CD4-positive, alpha-beta T cell (primary cell): Measurements from ENCODE around the gene MPHOSPH9. TPM values are rescaled to one million over a fixed set of nuclear protein-coding genes. Genes with fewer than 3 reads are reported as not detected.

Experiments
- ATAC-seq: fragments of 200-7000 bp; cut with Tn5 transposase; one replicate; pipeline ENCODE4 v1.10.0; 2022; ENCODE audit warnings: mild to moderate bottlenecking; ENCODE audit not compliant: poor library complexity
- CTCF ChIA-PET: fragments of 350-600 bp; sonication (Branson Sonifier 250); formaldehyde crosslinking; loops from one replicate; lab custom pipeline; 2021; ENCODE audit warnings: antibody characterized with exemption, inconsistent platforms; lab: Charles Lee
- POLR2A ChIA-PET: fragments of 350-600 bp; sonication (Branson Sonifier 250); formaldehyde crosslinking; loops from one replicate; lab custom pipeline; 2021; ENCODE audit warnings: antibody characterized with exemption, inconsistent platforms; lab: Charles Lee
- DNase-seq, 14 experiments: peaks; one replicate each; pipeline ENCODE4 v3.0.0-alpha.2; 2013 to 2020; ENCODE audit warnings: mixed read lengths in 2 of 14
- H3K27ac ChIP-seq, 2 donors: one replicate each; pipeline versions ENCODE4 v1.5.1 to v1.7.0; 2013; ENCODE audit warnings: low read length in 2 of 2, low read depth in 1 of 2, mild to moderate bottlenecking in 1 of 2
- H3K27me3 ChIP-seq, 2 experiments: 1 replicate in 1 of 2; 2 replicates in 1 of 2; pipeline versions ENCODE4 v1.6.1 to v1.7.0; 2013; ENCODE audit warnings: low read length in 2 of 2, control low read depth in 1 of 2, mild to moderate bottlenecking in 1 of 2, moderate library complexity in 1 of 2; ENCODE audit not compliant: insufficient read depth in 2 of 2, control insufficient read depth in 1 of 2
- H3K36me3 ChIP-seq: one replicate; pipeline ENCODE4 v1.6.1; 2013; ENCODE audit warnings: low read length, control low read depth; ENCODE audit not compliant: insufficient read depth
- H3K4me1 ChIP-seq: one replicate; pipeline ENCODE4 v1.6.1; 2013; ENCODE audit warnings: low read length, control low read depth; ENCODE audit not compliant: insufficient read depth
- H3K4me3 ChIP-seq: one replicate; pipeline ENCODE4 v1.5.1; 2013; ENCODE audit warnings: mild to moderate bottlenecking, low read length, moderate library complexity
- H3K9me3 ChIP-seq, 2 experiments: 1 replicate in 1 of 2; 2 replicates in 1 of 2; pipeline versions ENCODE4 v1.6.1 to v1.7.0; 2013; ENCODE audit warnings: low read length in 2 of 2, mild to moderate bottlenecking in 2 of 2, control low read depth in 1 of 2, moderate library complexity in 1 of 2; ENCODE audit not compliant: control insufficient read depth in 1 of 2, insufficient read depth in 1 of 2
- H3K27ac Mint-ChIP-seq: one replicate; pipeline ENCODE4 v1.8.0; 2020; ENCODE audit warnings: mixed read lengths
- H3K27me3 Mint-ChIP-seq: one replicate; pipeline ENCODE4 v1.8.0; 2021; ENCODE audit warnings: mixed read lengths
- H3K36me3 Mint-ChIP-seq: one replicate; pipeline ENCODE4 v1.8.0; 2021; ENCODE audit warnings: low read depth, mixed read lengths
- H3K4me1 Mint-ChIP-seq: one replicate; pipeline ENCODE4 v1.8.0; 2021; ENCODE audit warnings: low read depth, mixed read lengths
- H3K4me3 Mint-ChIP-seq: one replicate; pipeline ENCODE4 v1.8.0; 2020; ENCODE audit warnings: mild to moderate bottlenecking, mixed read lengths
- H3K9me3 Mint-ChIP-seq: one replicate; pipeline ENCODE4 v1.8.0; 2020; ENCODE audit warnings: mixed read lengths
- intact Hi-C, 2 experiments: fragments of 100-400 bp; cut with DNase I in 1 of 2; cut with micrococcal nuclease in 1 of 2; formaldehyde crosslinking; loops; one replicate each; pipeline versions ENCODE4 v1.15.1 to v1.9.0; 2023 to 2025; cut with DNase I, micrococcal nuclease
- total RNA-seq, 174 experiments: library from RNA in 2 of 174; stranded (reverse) in 2 of 174; gene quantifications; one replicate each; pipeline ENCODE4 v1.2.3 and lab custom pipeline; 2021 to 2026
- TF ChIP-seq, protein P1 (sequence below): fragments of 200-600 bp; IDR thresholded peaks from one replicate; pipeline ENCODE4 v1.8.0; 2022; ENCODE audit warnings: antibody characterized with exemption, mild to moderate bottlenecking

Gene MPHOSPH9
- total RNA-seq, 2 experiments from 2014 or later: 80.9 to 84.5 TPM

DNA sequence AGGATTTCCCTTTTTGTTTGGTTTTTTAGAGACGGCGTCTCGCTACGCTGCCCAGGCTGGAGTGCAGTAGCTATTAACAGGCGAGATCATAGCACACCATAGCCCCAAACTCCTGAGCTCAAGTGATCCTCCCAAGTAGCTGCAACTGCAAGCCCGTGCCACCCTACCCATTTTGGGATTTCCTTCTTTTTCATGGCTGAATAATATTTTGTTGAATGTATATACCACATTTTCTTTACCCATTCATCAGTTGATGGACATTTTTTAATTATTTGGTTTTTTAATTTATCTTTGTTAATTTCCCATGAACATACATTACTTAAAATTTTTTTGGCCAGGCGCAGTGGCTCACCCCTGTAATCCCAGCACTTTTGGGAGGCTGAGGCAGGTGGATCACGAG lies 97.3 kb downstream of the MPHOSPH9 start:
- Histone ChIP-seq H3K36me3 (no peaks in the 10 kb centered on the region), H3K4me1 (peaks cover 30% of the 10 kb centered on the region), H3K9me3 (no peaks in the 10 kb centered on the region), H3K4me3 (no peak overlapping the region), H3K27ac (no peak overlapping the region), H3K27me3 (no peaks in the 10 kb centered on the region)
- peaks cover 58% of the 10 kb centered on the region for H3K4me1 Mint-ChIP-seq
- no peak overlapping the region for H3K4me3 Mint-ChIP-seq
- ChIA-PET CTCF (no interaction called here), POLR2A (interaction anchor here (0.9 to 3.0 kb wide), 6 partner anchors 15 to 97 kb away, joined by 3 to 14 read pairs (median 4); partner anchors contain the start of genes MPHOSPH9 and MTRFR)
- TF ChIP-seq, protein P1, sequence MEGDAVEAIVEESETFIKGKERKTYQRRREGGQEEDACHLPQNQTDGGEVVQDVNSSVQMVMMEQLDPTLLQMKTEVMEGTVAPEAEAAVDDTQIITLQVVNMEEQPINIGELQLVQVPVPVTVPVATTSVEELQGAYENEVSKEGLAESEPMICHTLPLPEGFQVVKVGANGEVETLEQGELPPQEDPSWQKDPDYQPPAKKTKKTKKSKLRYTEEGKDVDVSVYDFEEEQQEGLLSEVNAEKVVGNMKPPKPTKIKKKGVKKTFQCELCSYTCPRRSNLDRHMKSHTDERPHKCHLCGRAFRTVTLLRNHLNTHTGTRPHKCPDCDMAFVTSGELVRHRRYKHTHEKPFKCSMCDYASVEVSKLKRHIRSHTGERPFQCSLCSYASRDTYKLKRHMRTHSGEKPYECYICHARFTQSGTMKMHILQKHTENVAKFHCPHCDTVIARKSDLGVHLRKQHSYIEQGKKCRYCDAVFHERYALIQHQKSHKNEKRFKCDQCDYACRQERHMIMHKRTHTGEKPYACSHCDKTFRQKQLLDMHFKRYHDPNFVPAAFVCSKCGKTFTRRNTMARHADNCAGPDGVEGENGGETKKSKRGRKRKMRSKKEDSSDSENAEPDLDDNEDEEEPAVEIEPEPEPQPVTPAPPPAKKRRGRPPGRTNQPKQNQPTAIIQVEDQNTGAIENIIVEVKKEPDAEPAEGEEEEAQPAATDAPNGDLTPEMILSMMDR: no peak
- intact Hi-C loops: no loop called here
- no peaks in the 10 kb centered on the region for H3K27me3 Mint-ChIP-seq
- H3K36me3 Mint-ChIP-seq: peaks cover 4% of the 10 kb centered on the region
- no peak for DNase-seq
- peak overlapping the region; percentile 13 for H3K27ac Mint-ChIP-seq
- no peaks in the 10 kb centered on the region for H3K9me3 Mint-ChIP-seq
- ATAC-seq: no peak

DNA sequence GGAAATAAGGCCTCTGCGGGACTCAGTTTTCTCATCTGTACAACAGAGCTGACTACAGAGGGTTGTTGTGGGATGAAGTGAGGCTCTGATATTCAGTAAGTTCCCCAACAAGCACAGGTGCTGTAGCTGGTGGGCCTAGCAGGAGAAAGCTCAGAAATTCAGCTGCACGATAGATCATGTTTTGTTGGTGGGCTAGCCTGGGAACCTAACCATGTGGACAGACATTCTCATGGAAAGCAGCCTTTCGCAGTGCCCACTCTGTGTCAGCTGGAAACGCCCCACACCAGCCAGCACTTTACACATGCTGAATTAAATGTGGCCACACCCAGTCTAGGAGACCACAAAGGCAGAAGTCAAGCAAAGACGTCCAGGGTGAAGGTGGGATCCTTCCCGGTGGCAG lies 98.1 kb downstream of the MPHOSPH9 start:
- ATAC-seq: no peak
- Mint-ChIP-seq H3K4me3 (no peak overlapping the region), H3K27me3 (no peaks in the 10 kb centered on the region), H3K4me1 (peaks cover 58% of the 10 kb centered on the region), H3K27ac (peak overlapping the region; percentile 13), H3K9me3 (no peaks in the 10 kb centered on the region), H3K36me3 (peaks cover 4% of the 10 kb centered on the region)
- CTCF ChIA-PET: no interaction called here
- DNase-seq: no peak
- Histone ChIP-seq H3K36me3 (no peaks in the 10 kb centered on the region), H3K27ac (no peak overlapping the region), H3K4me1 (peaks cover 26% of the 10 kb centered on the region), H3K9me3 (no peaks in the 10 kb centered on the region), H3K4me3 (no peak overlapping the region), H3K27me3 (no peaks in the 10 kb centered on the region)
- TF ChIP-seq, protein P1: no peak
- POLR2A ChIA-PET: interaction anchor here (0.7 to 3.0 kb wide), 9 partner anchors 12 to 98 kb away, joined by 3 to 14 read pairs (median 4); partner anchors contain the start of genes MPHOSPH9 and MTRFR
- intact Hi-C loops: no loop called here

DNA sequence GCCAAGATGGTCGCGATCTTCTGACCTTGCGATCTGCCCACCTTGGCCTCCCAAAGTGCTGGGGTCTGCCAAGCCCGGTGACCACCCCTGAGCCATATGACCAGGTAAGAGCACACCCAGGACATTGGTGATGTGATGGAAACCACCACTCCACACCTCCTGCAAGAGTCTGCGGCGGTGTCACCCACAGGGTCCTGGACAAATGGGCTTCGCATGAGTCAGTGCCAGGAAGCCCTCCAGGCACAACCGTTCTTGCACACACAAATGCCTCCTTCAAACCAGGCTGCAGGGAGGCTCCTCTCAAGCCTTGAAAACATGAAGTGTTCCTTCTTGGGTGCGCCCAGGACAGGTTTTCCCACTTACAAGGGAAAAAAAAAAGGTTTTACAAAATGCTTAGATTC lies 98.7 kb downstream of the MPHOSPH9 start:
- ChIA-PET POLR2A (interaction anchor here (0.7 to 3.0 kb wide), 6 partner anchors 11 to 99 kb away, joined by 3 to 14 read pairs (median 5); partner anchors contain the start of genes MPHOSPH9 and MTRFR), CTCF (no interaction called here)
- Mint-ChIP-seq H3K9me3 (no peaks in the 10 kb centered on the region), H3K36me3 (peaks cover 4% of the 10 kb centered on the region), H3K4me3 (no peak overlapping the region), H3K27me3 (no peaks in the 10 kb centered on the region), H3K27ac (peak overlapping the region; percentile 91), H3K4me1 (peaks cover 58% of the 10 kb centered on the region)
- Histone ChIP-seq H3K27me3 (no peaks in the 10 kb centered on the region), H3K9me3 (no peaks in the 10 kb centered on the region), H3K4me1 (peaks cover 24% of the 10 kb centered on the region), H3K27ac (no peak overlapping the region), H3K36me3 (no peaks in the 10 kb centered on the region), H3K4me3 (no peak overlapping the region)
- ATAC-seq (no peak), DNase-seq (no peak)
- TF ChIP-seq, protein P1: no peak
- intact Hi-C loops: no loop called here
